Measurements from ENCODE around the gene CCDC43. TPM values are rescaled to one million over a fixed set of nuclear protein-coding genes. Genes with fewer than 3 reads are reported as not detected.
A peak's percentile ranks its signal among the peaks of the same experiment; 100 is the strongest.

The CCDC43 gene
- total and polyA plus RNA-seq, 2 of the 13 experiments (the other 11 are each of a cell fraction or from before 2014, with no cell fraction given): 17.5 to 94.8 TPM

DNA sequence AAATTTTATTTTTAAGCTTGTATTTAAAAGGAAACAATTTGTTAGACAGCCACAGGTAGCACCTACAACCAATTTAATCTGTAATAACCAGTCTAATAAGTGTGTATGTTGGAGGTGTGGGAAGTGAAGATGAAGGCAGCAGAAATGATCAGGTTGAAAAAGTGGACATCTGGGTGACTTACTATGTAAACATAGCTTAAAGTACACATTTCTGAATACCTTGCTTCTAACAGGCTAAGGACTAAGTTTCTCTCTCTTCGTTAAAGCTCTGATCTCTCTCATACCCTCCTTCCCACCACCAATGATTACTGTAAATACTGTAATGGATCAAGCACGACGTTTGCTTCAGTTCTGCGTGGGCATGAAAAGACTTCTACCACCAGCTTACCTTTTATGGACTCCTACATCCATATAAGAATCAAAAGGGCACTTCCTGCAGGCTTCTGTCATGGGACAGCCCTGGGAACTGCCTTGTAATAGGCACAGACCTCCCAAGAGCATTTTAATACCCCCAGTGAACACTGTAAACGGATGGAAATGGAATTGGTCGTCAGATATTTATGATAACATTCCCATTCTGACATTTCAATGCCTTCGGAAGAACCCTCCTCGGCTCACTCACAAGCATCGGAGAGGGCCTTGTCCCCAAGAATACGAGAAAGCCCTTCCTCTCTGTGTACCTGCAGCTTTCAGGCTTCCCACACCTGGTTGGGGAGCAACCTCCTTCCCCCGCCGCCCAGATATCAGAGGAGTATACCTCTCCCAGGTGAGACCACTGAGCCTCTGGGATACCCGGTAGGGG, 700 bp downstream of the CCDC43 start (continued):
- TF ChIP-seq, protein P1, sequence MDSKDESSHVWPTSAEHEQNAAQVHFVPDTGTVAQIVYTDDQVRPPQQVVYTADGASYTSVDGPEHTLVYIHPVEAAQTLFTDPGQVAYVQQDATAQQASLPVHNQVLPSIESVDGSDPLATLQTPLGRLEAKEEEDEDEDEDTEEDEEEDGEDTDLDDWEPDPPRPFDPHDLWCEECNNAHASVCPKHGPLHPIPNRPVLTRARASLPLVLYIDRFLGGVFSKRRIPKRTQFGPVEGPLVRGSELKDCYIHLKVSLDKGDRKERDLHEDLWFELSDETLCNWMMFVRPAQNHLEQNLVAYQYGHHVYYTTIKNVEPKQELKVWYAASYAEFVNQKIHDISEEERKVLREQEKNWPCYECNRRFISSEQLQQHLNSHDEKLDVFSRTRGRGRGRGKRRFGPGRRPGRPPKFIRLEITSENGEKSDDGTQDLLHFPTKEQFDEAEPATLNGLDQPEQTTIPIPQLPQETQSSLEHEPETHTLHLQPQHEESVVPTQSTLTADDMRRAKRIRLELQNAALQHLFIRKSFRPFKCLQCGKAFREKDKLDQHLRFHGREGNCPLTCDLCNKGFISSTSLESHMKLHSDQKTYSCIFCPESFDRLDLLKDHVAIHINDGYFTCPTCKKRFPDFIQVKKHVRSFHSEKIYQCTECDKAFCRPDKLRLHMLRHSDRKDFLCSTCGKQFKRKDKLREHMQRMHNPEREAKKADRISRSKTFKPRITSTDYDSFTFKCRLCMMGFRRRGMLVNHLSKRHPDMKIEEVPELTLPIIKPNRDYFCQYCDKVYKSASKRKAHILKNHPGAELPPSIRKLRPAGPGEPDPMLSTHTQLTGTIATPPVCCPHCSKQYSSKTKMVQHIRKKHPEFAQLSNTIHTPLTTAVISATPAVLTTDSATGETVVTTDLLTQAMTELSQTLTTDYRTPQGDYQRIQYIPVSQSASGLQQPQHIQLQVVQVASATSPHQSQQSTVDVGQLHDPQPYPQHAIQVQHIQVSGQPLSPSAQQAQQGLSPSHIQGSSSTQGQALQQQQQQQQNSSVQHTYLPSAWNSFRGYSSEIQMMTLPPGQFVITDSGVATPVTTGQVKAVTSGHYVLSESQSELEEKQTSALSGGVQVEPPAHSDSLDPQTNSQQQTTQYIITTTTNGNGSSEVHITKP (CRISPR knock-in tag; IDR thresholded peaks at IDR 0.05; ENCODE audit: low read depth): no peak
- TF ChIP-seq RXRA (CRISPR knock-in tag; IDR thresholded peaks at IDR 0.05): no peak
- no peak for TF ChIP-seq ELF3 (CRISPR knock-in tag; IDR thresholded peaks at IDR 0.05)
- TF ChIP-seq KLF15 (CRISPR knock-in tag; IDR thresholded peaks at IDR 0.05; ENCODE audit: borderline replicate concordance): no peak
- TF ChIP-seq, protein P2, sequence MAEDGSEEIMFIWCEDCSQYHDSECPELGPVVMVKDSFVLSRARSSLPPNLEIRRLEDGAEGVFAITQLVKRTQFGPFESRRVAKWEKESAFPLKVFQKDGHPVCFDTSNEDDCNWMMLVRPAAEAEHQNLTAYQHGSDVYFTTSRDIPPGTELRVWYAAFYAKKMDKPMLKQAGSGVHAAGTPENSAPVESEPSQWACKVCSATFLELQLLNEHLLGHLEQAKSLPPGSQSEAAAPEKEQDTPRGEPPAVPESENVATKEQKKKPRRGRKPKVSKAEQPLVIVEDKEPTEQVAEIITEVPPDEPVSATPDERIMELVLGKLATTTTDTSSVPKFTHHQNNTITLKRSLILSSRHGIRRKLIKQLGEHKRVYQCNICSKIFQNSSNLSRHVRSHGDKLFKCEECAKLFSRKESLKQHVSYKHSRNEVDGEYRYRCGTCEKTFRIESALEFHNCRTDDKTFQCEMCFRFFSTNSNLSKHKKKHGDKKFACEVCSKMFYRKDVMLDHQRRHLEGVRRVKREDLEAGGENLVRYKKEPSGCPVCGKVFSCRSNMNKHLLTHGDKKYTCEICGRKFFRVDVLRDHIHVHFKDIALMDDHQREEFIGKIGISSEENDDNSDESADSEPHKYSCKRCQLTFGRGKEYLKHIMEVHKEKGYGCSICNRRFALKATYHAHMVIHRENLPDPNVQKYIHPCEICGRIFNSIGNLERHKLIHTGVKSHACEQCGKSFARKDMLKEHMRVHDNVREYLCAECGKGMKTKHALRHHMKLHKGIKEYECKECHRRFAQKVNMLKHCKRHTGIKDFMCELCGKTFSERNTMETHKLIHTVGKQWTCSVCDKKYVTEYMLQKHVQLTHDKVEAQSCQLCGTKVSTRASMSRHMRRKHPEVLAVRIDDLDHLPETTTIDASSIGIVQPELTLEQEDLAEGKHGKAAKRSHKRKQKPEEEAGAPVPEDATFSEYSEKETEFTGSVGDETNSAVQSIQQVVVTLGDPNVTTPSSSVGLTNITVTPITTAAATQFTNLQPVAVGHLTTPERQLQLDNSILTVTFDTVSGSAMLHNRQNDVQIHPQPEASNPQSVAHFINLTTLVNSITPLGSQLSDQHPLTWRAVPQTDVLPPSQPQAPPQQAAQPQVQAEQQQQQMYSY (CRISPR knock-in tag; IDR thresholded peaks at IDR 0.05): no peak
- TF ChIP-seq ZNF616 (CRISPR knock-in tag; IDR thresholded peaks at IDR 0.05; ENCODE audit: low read depth): no peak
- TF ChIP-seq ERF (CRISPR knock-in tag; IDR thresholded peaks at IDR 0.05): no peak
- TF ChIP-seq ZBTB49 (CRISPR knock-in tag; IDR thresholded peaks at IDR 0.05; ENCODE audit: borderline replicate concordance): no peak
- no peak for TF ChIP-seq TRIM24 (CRISPR knock-in tag; IDR thresholded peaks at IDR 0.05)
- TF ChIP-seq EP300 (IDR thresholded peaks at IDR 0.05; ENCODE audit: low read depth in 2 of 2, low read length in 2 of 2): no peak
- TF ChIP-seq EP300 (CRISPR knock-in tag; IDR thresholded peaks at IDR 0.05; ENCODE audit: borderline replicate concordance): no peak
- no peak for TF ChIP-seq ZNF326 (CRISPR knock-in tag; IDR thresholded peaks at IDR 0.05; ENCODE audit: borderline replicate concordance)
- no peak for TF ChIP-seq ZFYVE20 (CRISPR knock-in tag; IDR thresholded peaks at IDR 0.05; ENCODE audit: borderline replicate concordance, low read depth)
- 0 out of 2 replicates have a peak, but pooled peaks have one; percentile 10 for TF ChIP-seq ZNF503 (CRISPR knock-in tag; IDR thresholded peaks at IDR 0.05)
- TF ChIP-seq, protein P3, sequence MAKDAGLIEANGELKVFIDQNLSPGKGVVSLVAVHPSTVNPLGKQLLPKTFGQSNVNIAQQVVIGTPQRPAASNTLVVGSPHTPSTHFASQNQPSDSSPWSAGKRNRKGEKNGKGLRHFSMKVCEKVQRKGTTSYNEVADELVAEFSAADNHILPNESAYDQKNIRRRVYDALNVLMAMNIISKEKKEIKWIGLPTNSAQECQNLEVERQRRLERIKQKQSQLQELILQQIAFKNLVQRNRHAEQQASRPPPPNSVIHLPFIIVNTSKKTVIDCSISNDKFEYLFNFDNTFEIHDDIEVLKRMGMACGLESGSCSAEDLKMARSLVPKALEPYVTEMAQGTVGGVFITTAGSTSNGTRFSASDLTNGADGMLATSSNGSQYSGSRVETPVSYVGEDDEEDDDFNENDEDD (CRISPR knock-in tag; IDR thresholded peaks at IDR 0.05; ENCODE audit: borderline replicate concordance): 0 out of 2 replicates have a peak, but pooled peaks have one; percentile 7
